Keratinocyte (primary cell): ENCODE results near the gene SLCO3A1. TPM values are rescaled to one million over a fixed set of nuclear protein-coding genes. Genes with fewer than 3 reads are reported as not detected.

ENCODE experiments used
- DNase-seq: peaks from one replicate; pipeline ENCODE4 v3.0.0-alpha.2; 2011; ENCODE audit warnings: low read depth, missing footprints, low spot score
- FAIRE-seq: peaks from 2 replicates; lab custom pipeline; 2011; peaks lifted over from hg19 to GRCh38; lab: Jason Lieb, UNC
- H2AFZ ChIP-seq: 2 replicates; pipeline ENCODE4 v1.6.0; 2012; ENCODE audit warnings: low read length, control low read depth, inconsistent platforms; ENCODE audit not compliant: control insufficient read depth
- H3K27ac ChIP-seq: 2 replicates; pipeline ENCODE4 v1.5.1; 2011; ENCODE audit warnings: low read length; ENCODE audit not compliant: control insufficient read depth, insufficient read depth
- H3K27me3 ChIP-seq: 3 replicates; pipeline ENCODE4 v1.6.0; 2011; ENCODE audit warnings: low read length; ENCODE audit not compliant: control insufficient read depth, insufficient read depth; ENCODE audit errors: extremely low read depth
- H3K36me3 ChIP-seq, 2 experiments: 2 replicates in 1 of 2; 3 replicates in 1 of 2; pipeline ENCODE4 v1.5.1; 2011; ENCODE audit warnings: low read length in 2 of 2, mild to moderate bottlenecking in 1 of 2; ENCODE audit not compliant: control insufficient read depth in 2 of 2, insufficient read depth in 2 of 2; ENCODE audit errors: extremely low read depth in 1 of 2
- H3K4me1 ChIP-seq: 3 replicates; pipeline ENCODE4 v1.5.1; 2011; ENCODE audit warnings: low read length; ENCODE audit not compliant: control insufficient read depth, insufficient read depth; ENCODE audit errors: extremely low read depth
- H3K4me2 ChIP-seq: 3 replicates; pipeline ENCODE4 v1.6.0; 2011; ENCODE audit warnings: low read depth, low read length; ENCODE audit not compliant: control insufficient read depth, insufficient read depth; ENCODE audit errors: extremely low read depth
- H3K4me3 ChIP-seq, 3 experiments: fragments of 200-600 bp in 1 of 3; sonication (generic) in 1 of 3; 2 replicates in 2 of 3; 3 replicates in 1 of 3; pipeline ENCODE4 v1.5.1; 2011 to 2016; ENCODE audit warnings: low read length in 3 of 3, mild to moderate bottlenecking in 3 of 3, control low read depth in 2 of 3, inconsistent platforms in 1 of 3, low read depth in 1 of 3, mixed read lengths in 1 of 3, mixed run types in 1 of 3, moderate library complexity in 1 of 3; ENCODE audit not compliant: control insufficient read depth in 2 of 3, insufficient read depth in 2 of 3; ENCODE audit errors: extremely low read depth in 1 of 3
- H3K79me2 ChIP-seq: 2 replicates; pipeline ENCODE4 v1.6.0; 2012; ENCODE audit warnings: low read length; ENCODE audit not compliant: control insufficient read depth, insufficient read depth
- H3K9ac ChIP-seq: 3 replicates; pipeline ENCODE4 v1.6.0; 2011; ENCODE audit warnings: low read length; ENCODE audit not compliant: control insufficient read depth, insufficient read depth; ENCODE audit errors: extremely low read depth
- H3K9me1 ChIP-seq: 3 replicates; pipeline ENCODE4 v1.6.0; 2011; ENCODE audit warnings: low read length; ENCODE audit not compliant: control insufficient read depth, insufficient read depth; ENCODE audit errors: extremely low read depth
- H3K9me3 ChIP-seq: 2 replicates; pipeline ENCODE4 v1.5.1; 2012; ENCODE audit warnings: low read depth, low read length; ENCODE audit not compliant: control insufficient read depth
- H4K20me1 ChIP-seq: 3 replicates; pipeline ENCODE4 v1.6.0; 2011; ENCODE audit warnings: low read length; ENCODE audit not compliant: control insufficient read depth, insufficient read depth; ENCODE audit errors: extremely low read depth
- EZH2 ChIP-seq: IDR thresholded peaks from one replicate; pipeline ENCODE4 v1.6.1; 2012; ENCODE audit warnings: inconsistent platforms, mild to moderate bottlenecking, low read length, moderate library complexity
- dilution Hi-C: fragments of 300-500 bp; cut with MboI; formaldehyde crosslinking; loops from one replicate; pipeline ENCODE4 v1.7.0; 2020; ENCODE audit warnings: low sequenced_read_pairs; ENCODE audit not compliant: extremely low pct_ligation_motif_present
- polyA plus RNA-seq, 5 experiments: library from polyadenylated mRNA; depleted of rRNA in 3 of 5; stranded (reverse) in 3 of 5; stranded (forward) in 1 of 5; unstranded in 1 of 5; fragments of >200 nt; gene quantifications; 1 replicate in 1 of 5; 2 replicates in 3 of 5; 3 replicates in 1 of 5; pipeline versions ENCODE4 v1.2.1 to v1.2.3, GENCODE V29; 2011 to 2012; ENCODE audit warnings: missing spikeins in 2 of 5, low read depth in 1 of 5, low replicate concordance in 1 of 5
- TF ChIP-seq, protein P1 (sequence below), 3 experiments: IDR thresholded peaks in 1 of 3; conservative IDR thresholded peaks in 1 of 3; optimal IDR thresholded peaks in 1 of 3; 2 replicates in 2 of 3; 3 replicates in 1 of 3; pipeline versions ENCODE3 to v1.5.1; 2011; ENCODE audit warnings: low read length in 3 of 3, mild to moderate bottlenecking in 3 of 3, moderate library complexity in 2 of 3, control low read depth in 1 of 3, inconsistent platforms in 1 of 3; ENCODE audit not compliant: insufficient read depth in 2 of 3; ENCODE audit errors: extremely low read depth in 1 of 3

SLCO3A1 gene
- polyA plus RNA-seq, 1 donor (not counting 4 experiments of a cell fraction or from before 2014, with no cell fraction given) = 21.3 TPM

DNA sequence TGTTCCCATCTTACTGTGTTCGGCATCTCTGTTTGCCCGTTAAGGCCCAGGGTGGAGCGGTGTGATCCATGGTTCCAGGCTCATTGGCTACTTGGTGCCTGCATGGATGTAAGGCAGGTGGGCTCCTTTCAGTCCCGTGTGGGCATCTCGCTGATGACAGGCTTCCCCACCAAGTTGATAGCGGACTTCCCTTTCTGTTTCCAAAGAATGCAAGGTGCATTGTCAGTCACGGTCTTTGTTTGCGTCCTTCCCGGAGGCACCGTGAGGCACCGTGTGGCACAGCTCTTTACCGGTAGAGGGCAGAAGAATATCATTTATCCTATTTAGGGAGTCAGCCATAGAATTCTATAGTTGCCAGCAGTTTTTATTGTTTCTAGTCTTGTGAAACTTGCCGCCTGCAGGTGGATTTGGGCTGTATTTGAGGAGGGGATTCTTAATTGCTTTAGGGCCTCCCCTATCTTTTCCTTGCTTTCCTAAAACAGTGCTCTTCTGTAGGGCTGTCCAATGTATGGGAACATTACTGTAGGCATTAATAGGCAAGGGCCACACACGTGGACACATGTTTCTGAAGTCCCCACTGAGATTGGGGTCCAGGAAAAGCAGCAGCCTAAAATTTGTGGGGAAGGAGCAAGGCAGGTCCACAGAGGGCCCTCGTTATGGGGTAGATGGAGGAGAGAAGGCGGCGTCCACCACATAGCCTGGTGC, 244.1 kb downstream of the SLCO3A1 start:
- no peaks in the 10 kb centered on the region for H3K9me3 ChIP-seq
- H3K9me1 ChIP-seq = no peaks in the 10 kb centered on the region
- no peak overlapping the region for H3K4me2 ChIP-seq
- H2AFZ ChIP-seq = no peak overlapping the region
- H3K9ac ChIP-seq = no peak overlapping the region
- FAIRE-seq (no peak), DNase-seq (no peak)
- no peaks in the 10 kb centered on the region for H3K36me3 ChIP-seq
- dilution Hi-C loops = no loop called here
- H3K79me2 ChIP-seq = no peaks in the 10 kb centered on the region
- H3K4me3 ChIP-seq = no peak overlapping the region
- TF ChIP-seq EZH2 = no peak
- TF ChIP-seq, protein P1, sequence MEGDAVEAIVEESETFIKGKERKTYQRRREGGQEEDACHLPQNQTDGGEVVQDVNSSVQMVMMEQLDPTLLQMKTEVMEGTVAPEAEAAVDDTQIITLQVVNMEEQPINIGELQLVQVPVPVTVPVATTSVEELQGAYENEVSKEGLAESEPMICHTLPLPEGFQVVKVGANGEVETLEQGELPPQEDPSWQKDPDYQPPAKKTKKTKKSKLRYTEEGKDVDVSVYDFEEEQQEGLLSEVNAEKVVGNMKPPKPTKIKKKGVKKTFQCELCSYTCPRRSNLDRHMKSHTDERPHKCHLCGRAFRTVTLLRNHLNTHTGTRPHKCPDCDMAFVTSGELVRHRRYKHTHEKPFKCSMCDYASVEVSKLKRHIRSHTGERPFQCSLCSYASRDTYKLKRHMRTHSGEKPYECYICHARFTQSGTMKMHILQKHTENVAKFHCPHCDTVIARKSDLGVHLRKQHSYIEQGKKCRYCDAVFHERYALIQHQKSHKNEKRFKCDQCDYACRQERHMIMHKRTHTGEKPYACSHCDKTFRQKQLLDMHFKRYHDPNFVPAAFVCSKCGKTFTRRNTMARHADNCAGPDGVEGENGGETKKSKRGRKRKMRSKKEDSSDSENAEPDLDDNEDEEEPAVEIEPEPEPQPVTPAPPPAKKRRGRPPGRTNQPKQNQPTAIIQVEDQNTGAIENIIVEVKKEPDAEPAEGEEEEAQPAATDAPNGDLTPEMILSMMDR (optimal IDR thresholded peaks at IDR 0.05 in 1 of 3, IDR thresholded peaks at IDR 0.05 in 1 of 3, conservative IDR thresholded peaks at IDR 0.05 in 1 of 3; ENCODE audit: extremely low read depth in 1 of 3, insufficient read depth in 2 of 3, low read length in 3 of 3) = peak; percentile 63 to 88 (median 84)
- no peaks in the 10 kb centered on the region for H3K4me1 ChIP-seq
- H3K27ac ChIP-seq = no peak overlapping the region
- H4K20me1 ChIP-seq = no peaks in the 10 kb centered on the region
- H3K27me3 ChIP-seq = no peaks in the 10 kb centered on the region

GRCh38 chr15:92098869-92099268, 245.4 kb downstream of the SLCO3A1 start:
- no peak for DNase-seq
- H3K9ac ChIP-seq = no peak overlapping the region
- no peak overlapping the region for H2AFZ ChIP-seq
- no peaks in the 10 kb centered on the region for H3K4me1 ChIP-seq
- no peaks in the 10 kb centered on the region for H4K20me1 ChIP-seq
- no peaks in the 10 kb centered on the region for H3K79me2 ChIP-seq
- TF ChIP-seq EZH2 = no peak
- TF ChIP-seq, protein P1 (optimal IDR thresholded peaks at IDR 0.05 in 1 of 3, IDR thresholded peaks at IDR 0.05 in 1 of 3, conservative IDR thresholded peaks at IDR 0.05 in 1 of 3; ENCODE audit: extremely low read depth in 1 of 3, insufficient read depth in 2 of 3, low read length in 3 of 3) = no peak
- H3K9me1 ChIP-seq = no peaks in the 10 kb centered on the region
- no peak overlapping the region for H3K4me3 ChIP-seq
- H3K36me3 ChIP-seq = no peaks in the 10 kb centered on the region
- H3K4me2 ChIP-seq = no peak overlapping the region
- dilution Hi-C loops = no loop called here
- no peaks in the 10 kb centered on the region for H3K27me3 ChIP-seq
- FAIRE-seq = no peak
- no peak overlapping the region for H3K27ac ChIP-seq
- H3K9me3 ChIP-seq = no peaks in the 10 kb centered on the region
